ENCODE data around the gene PRKCA.

GRCh38 chr17:66420961-66421371 is 118.6 kb downstream of the PRKCA start:
- TF ChIP-seq POLR2AphosphoS5 (IDR thresholded peaks at IDR 0.05; ENCODE audit: low read depth, low read length) (no peak), FOXP2 (optimal IDR thresholded peaks at IDR 0.05; ENCODE audit: borderline replicate concordance, extremely low read depth, extremely low read length, insufficient read depth) (no peak), TAF1 (IDR thresholded peaks at IDR 0.05; ENCODE audit: borderline replicate concordance, insufficient read depth, low read length) (no peak)
- TF ChIP-seq, protein P1, sequence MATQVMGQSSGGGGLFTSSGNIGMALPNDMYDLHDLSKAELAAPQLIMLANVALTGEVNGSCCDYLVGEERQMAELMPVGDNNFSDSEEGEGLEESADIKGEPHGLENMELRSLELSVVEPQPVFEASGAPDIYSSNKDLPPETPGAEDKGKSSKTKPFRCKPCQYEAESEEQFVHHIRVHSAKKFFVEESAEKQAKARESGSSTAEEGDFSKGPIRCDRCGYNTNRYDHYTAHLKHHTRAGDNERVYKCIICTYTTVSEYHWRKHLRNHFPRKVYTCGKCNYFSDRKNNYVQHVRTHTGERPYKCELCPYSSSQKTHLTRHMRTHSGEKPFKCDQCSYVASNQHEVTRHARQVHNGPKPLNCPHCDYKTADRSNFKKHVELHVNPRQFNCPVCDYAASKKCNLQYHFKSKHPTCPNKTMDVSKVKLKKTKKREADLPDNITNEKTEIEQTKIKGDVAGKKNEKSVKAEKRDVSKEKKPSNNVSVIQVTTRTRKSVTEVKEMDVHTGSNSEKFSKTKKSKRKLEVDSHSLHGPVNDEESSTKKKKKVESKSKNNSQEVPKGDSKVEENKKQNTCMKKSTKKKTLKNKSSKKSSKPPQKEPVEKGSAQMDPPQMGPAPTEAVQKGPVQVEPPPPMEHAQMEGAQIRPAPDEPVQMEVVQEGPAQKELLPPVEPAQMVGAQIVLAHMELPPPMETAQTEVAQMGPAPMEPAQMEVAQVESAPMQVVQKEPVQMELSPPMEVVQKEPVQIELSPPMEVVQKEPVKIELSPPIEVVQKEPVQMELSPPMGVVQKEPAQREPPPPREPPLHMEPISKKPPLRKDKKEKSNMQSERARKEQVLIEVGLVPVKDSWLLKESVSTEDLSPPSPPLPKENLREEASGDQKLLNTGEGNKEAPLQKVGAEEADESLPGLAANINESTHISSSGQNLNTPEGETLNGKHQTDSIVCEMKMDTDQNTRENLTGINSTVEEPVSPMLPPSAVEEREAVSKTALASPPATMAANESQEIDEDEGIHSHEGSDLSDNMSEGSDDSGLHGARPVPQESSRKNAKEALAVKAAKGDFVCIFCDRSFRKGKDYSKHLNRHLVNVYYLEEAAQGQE (IDR thresholded peaks at IDR 0.05; ENCODE audit: insufficient read depth in 1 of 2, low read depth in 2 of 2, low read length in 2 of 2): no peak
